Medulla oblongata (tissue), 1 donor: ENCODE results near the gene CACNA2D3.
A peak's percentile ranks its signal among the peaks of the same experiment; 100 is the strongest.

ENCODE experiments used
- DNase-seq: peaks from one replicate; pipeline ENCODE4 v3.0.0-alpha.2; 2015; ENCODE audit errors: extremely low spot score

Gene CACNA2D3

DNA sequence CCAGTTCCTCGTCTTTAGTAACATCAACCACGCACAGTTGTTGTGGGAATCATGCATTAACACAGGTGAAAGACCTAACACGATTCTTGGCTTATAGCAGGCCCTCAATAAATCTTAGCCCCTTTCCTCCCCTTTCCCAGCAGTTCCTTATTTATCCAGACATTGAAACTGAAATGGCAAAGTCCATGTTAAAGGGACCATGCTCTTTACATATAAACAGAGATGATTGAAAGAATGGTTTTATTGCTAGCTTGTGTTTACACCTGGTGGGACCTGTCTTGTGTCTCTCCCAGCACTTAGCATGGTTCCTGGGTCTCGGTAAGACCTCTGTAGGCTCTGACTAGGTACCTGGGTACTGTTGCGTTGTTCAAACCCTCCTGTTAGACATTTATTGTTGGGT lies 553.7 kb downstream of the CACNA2D3 start:
- no peak for DNase-seq

DNA sequence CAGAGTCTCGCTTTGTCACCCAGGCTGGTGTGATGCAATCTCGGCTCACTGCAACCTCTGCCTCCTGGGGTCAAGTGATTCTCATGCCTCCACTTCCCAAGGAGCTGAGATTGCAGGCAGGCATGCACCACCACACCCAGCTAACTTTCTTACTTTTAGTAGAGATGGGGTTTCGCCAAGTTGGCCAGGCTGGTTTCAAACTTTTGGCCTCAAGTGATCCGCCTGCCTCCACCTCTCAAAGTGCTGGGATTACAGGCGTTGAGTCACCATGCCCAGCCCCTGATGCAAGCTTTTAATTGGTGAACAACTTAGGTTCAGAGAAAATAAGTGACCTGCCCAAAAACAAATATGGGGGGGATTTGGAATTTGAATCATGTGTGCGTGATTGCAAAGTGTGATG lies 559.4 kb downstream of the CACNA2D3 start:
- DNase-seq: no peak

GRCh38 chr3:54685213-54685612 lies 562.9 kb downstream of the CACNA2D3 start:
- DNase-seq: no peak

GRCh38 chr3:54691289-54691771 lies 569.0 kb downstream of the CACNA2D3 start:
- DNase-seq: no peak

DNA sequence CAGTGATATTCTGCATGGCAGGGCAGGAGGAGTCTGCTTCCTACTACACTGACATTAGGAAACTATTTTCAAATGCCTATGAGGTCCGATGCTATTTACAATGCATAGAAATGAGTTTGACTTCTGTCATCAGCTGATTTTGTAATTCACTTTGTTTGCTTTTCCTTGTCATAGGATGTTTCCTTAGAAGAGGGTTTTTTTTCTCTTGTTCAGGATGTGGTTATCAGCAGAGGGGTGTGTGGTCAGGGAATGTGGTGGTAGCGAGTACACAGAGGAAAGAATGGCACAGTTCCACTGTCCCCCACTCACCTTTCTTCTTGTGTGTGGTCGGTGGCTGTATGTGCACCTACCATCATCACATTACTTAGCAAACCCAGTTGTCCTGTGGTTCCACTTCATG lies 574.0 kb downstream of the CACNA2D3 start:
- no peak for DNase-seq

- DNase-seq: no peak
Measured at GRCh38 chr3:54698054-54698453, 575.7 kb downstream of the CACNA2D3 start.

GRCh38 chr3:54703923-54704322 lies 581.6 kb downstream of the CACNA2D3 start:
- DNase-seq: peak; percentile 21

- DNase-seq: no peak
Measured at GRCh38 chr3:54705730-54706129, 583.4 kb downstream of the CACNA2D3 start.

DNA sequence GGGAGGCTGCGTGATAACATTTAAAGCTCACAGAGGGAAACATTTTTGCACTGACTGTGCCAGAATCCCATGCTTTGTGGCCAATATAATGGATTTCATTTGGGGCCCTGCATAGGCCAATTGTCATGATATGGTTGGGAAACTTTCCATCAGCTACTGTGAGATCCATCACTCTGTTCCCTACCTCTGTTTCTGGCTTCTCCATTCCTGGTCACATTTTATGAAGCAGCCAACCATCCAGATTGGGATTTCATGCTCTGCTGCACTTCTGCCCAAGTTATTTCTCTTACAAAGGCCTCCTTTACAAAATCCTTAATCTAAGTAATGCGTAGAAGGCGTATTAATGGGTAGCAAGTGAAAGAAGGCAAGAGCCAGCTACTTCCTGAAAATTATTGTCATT lies 584.4 kb downstream of the CACNA2D3 start:
- no peak for DNase-seq

- DNase-seq: no peak
Measured at GRCh38 chr3:54709785-54710184, 587.4 kb downstream of the CACNA2D3 start.

DNA sequence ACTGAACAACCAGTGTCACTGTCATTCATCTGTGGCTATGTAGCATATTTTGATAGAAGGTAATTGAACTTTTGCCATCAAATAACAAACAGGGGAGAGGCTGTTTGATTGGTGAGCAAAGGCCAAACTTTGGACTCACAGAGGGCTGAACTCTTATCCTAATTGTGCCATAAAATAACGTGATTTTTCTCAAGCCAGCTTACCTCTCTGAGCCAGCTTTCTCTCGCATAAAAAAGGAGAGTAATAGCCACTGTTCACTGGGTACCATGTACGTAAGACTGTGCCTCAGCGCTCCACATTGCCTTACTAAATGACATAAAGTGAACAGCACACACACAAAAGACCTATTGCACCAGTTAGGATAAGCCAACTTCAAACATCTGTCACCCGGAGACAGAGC lies 588.6 kb downstream of the CACNA2D3 start:
- no peak for DNase-seq

DNA sequence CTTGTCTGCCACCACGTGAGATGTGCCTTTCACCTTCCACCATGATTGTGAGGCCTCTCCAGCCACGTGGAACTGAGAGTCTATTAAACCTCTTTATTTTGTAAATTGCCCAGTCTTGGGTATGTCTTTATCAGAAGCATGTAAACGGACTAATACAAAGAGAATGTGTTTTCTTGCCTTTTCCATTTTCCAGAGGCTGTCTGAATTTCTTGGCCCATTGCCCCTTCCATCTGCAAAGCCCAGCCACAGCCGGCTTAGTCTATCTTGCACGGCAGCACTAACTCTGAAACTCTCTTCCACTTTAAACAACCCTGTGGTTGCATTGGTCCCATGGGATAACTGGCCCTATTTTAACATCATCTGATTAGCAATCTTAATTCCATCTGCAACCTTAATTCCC lies 590.2 kb downstream of the CACNA2D3 start:
- DNase-seq: no peak

DNA sequence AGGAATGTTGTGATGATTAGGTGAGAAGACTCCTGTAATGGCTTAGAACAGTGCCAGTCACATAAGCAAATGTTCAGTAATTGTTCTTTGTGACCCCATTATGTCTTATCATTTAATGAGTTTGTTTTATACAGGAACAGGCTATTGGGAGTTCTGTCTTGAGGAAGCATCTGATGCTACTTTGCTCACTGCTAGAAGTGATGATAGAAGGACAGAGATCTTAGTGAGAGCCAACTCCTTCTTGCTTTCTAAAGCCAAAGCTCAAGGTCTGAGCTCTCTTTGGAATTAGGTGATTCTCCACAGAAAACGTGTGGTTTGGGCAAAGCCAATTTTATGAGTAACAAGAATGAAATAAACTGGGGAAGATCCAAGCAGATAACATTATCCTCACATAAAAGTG lies 590.7 kb downstream of the CACNA2D3 start:
- DNase-seq: no peak

GRCh38 chr3:54713455-54713854 lies 591.1 kb downstream of the CACNA2D3 start:
- no peak for DNase-seq

DNA sequence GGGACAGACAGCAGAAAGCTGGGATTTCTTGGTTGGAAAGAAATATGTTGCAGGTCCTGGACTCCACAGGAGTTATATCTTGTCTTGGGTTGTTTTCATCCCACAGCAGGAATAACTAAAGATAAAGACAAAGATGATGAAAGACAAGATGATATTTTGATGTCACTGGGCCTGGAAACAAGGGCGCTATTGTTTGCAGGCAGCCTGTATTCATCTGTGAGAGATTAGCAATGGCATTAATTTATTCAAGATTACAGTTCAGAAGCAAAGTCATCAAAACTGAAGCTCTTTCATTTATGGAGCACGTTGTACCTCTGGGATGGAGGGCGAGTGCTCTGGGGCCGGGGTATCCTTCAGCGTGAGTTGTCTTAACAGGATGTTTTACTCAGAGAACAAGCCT lies 591.7 kb downstream of the CACNA2D3 start:
- no peak for DNase-seq

- no peak for DNase-seq
Measured at GRCh38 chr3:54717506-54717905, 595.2 kb downstream of the CACNA2D3 start.

GRCh38 chr3:54719914-54720313 lies 597.6 kb downstream of the CACNA2D3 start:
- no peak for DNase-seq

- no peak for DNase-seq
Measured at GRCh38 chr3:54720604-54721003, 598.3 kb downstream of the CACNA2D3 start.

DNA sequence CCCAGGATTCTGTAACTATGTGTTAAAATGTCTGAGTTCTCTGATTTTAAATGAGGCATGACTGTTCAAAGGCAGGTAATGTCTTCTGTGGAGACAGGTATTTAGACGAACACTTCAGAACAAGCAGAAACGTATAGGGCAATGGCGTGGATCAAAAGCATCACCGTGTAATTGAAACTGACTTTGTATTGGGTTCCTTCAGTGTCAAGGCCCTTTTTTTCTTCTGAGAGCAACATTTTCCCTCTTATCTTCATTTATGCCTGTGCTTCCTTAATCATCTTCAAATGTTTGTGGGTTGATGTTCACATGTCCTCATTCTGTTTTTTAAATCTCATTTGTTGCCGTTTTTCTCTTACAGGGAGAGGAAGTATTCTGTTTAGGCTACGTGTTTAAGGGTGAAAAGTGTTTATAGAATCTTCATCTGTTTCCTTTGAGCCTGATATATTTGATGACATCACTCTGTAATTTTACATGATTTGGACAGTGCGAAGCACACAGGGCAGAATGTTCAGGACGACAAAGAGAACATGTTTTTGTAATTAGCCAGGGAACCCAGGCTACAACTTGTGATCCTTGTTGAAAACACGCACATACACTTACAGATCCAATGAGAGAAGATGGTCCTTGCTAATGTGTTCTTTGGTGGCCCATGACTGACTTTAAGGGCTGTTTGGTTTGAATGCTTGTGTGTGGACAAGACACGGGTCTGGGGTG lies 609.5 kb downstream of the CACNA2D3 start:
- no peak for DNase-seq

DNA sequence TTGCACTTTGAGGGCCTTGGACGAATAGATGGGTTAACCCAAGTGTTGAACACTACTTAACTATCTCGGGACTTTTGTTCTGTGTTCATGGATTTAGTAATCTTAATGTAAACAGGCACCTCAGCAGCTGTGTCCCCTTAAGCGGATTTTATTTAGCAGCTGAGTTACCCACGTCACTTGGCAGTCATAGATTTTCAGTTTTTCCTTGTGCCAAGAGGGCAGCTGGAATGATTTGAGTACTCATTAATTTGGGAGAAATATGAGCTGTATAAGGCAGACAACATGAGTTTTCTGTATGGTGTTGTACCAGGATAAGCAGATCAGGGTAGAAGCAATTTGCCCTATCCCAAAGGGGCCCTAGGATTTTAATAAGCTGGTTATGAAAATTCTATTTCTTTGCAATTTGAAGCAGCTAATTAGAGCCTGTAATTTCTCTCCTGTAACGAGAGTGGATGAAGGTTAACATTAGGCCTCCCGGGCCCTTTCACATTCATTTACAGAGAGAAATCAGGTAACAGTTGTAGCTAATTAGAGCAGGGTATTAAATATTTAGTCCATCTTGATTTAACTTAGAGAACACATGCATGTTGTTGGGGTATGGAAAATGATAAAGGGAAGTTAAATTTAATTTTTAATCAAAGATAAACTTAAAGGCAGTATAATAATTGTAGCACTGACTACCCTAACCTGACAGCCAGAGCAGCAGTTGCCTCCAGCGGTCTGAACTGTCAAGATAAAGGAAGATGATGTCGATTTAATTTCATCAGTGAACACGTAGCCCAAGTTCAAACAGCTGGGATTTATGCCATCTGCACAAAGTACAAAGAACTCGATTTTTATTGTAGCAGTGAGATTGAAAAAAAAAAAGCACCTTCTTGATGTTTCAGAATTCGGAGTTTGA lies 611.0 kb downstream of the CACNA2D3 start:
- no peak for DNase-seq

- DNase-seq: no peak
Measured at GRCh38 chr3:54736459-54736858, 614.1 kb downstream of the CACNA2D3 start.

DNA sequence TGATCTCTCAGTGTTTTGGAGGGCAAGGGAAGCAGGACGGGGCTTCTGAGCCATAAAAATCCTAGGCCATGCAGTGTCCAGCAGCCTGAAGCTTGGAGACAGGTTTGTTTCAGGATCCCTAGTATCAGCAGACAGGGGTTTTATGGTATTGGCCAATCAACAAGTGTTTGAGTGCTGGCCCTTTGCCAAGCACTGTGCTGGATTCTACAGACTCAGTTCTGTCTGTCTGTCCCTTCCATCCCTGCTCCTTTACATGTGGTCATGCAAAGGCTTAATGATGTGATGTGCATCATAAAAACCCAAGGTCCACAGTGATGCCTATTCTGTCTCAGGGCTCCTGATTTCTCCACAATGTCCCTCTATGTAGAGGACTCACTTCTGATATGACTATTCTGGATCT lies 621.4 kb downstream of the CACNA2D3 start:
- no peak for DNase-seq

- no peak for DNase-seq
Measured at GRCh38 chr3:54744291-54744690, 621.9 kb downstream of the CACNA2D3 start.
